Stimulated activated CD8-positive, alpha-beta memory T cell treated with anti-CD3 and anti-CD28 coated beads, Interleukin-4, amount 100 ng/mL, for 48 hours (primary cell): ENCODE measurements around the gene COL1A2.

Experiments
- DNase-seq: peaks from one replicate; pipeline ENCODE4 v3.0.0-alpha.2; 2020

Gene COL1A2

GRCh38 chr7:94386416-94386815 is 8.3 kb upstream of the COL1A2 start:
- DNase-seq: no peak

DNA sequence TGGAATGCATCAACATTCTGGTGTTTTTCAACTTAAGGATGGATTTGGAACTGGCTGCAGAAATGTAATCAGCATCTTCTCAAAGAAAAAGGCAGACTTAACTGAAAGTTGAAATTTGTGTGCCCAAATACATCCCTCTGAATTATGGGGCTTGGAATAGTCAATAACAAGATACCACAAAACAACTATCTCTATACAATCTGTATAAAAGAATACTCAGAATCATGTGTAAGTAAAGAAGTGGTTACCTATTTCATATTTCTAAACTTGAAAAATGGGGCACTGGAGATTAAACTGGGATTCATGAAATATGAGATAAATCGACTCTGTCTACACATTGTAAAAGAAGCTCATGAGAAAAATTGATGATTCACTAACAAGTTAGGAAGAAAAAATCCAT is 6.2 kb upstream of the COL1A2 start:
- DNase-seq: no peak

GRCh38 chr7:94389381-94389780 is 5.3 kb upstream of the COL1A2 start:
- DNase-seq: no peak

- DNase-seq: no peak
These were observed 2.8 kb upstream of the COL1A2 start for GRCh38 chr7:94391726-94392392.

GRCh38 chr7:94392393-94392786 is 2.3 kb upstream of the COL1A2 start:
- no peak for DNase-seq

- DNase-seq: no peak
These were observed 1.2 kb upstream of the COL1A2 start for GRCh38 chr7:94393246-94394108.

DNA sequence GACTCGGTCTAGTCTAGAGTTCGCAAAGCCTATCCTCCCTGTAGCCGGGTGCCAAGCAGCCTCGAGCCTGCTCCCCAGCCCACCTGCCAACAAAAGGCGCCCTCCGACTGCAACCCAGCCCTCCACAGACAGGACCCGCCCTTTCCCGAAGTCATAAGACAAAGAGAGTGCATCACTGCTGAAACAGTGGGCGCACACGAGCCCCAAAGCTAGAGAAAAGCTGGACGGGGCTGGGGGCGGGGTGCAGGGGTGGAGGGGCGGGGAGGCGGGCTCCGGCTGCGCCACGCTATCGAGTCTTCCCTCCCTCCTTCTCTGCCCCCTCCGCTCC is 622 bp upstream of the COL1A2 start:
- DNase-seq: no peak

DNA sequence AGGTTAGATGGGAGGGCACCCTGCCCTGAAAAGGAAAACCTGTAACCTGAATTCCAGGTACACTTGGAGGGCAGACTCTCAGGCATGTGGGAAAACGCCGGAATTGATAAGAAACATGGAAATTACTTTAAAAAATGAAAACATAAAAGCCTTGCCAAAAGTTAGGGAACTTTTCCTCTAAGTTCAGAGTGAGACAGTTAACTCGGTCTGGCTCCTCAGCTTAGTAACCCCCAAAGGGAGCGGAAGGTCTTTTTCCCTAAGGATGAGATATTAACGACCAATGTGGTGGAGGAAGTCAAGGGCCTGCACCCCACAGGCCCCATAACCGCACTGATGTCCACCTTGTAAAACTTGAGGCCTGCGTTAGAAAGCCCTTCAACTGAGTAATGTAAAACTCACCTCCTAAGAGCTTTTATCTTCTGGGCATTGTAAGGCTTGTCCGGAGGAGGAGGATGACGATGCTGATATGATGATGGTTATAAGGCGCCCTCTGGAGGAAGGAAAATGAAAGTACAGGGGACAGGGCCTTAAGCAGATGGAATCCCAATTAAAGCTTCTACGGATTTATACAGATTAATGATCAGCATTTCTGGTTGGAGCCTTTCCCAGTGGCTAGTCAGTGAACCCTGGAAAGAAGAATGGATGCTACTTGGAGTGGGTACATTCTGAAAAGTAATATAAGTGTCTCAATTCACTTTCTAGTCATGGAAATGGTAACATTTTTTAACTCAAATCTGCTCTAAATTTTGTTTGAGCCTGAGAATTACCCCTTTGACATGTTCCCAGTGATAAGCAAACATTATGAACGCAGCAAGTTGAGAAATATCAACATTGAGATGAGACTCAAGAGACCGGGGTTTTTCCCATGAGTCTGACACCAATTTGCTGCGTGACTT is 694 bp downstream of the COL1A2 start:
- DNase-seq: no peak

- DNase-seq: no peak
These were observed 1.3 kb downstream of the COL1A2 start for GRCh38 chr7:94396037-94396431.

GRCh38 chr7:94396596-94396995 is 1.9 kb downstream of the COL1A2 start:
- no peak for DNase-seq

GRCh38 chr7:94397722-94398121 is 3.0 kb downstream of the COL1A2 start:
- DNase-seq: no peak

GRCh38 chr7:94398841-94399240 is 4.1 kb downstream of the COL1A2 start:
- no peak for DNase-seq

DNA sequence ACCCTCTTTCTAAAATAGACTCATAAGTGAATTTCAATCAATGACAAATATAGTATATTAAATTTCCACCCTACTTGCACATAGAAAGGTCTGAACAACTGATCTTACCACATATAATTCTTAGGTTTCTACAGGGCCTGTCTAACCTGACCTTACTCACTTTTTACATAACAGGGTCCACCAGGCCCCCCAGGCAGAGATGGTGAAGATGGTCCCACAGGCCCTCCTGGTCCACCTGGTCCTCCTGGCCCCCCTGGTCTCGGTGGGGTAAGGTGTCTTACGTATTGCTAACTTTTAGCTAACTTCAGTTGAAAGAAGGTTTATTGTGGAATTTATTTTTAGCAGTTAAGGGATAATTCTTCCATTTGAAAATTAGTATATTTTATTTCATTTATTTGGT is 5.3 kb downstream of the COL1A2 start:
- no peak for DNase-seq

DNA sequence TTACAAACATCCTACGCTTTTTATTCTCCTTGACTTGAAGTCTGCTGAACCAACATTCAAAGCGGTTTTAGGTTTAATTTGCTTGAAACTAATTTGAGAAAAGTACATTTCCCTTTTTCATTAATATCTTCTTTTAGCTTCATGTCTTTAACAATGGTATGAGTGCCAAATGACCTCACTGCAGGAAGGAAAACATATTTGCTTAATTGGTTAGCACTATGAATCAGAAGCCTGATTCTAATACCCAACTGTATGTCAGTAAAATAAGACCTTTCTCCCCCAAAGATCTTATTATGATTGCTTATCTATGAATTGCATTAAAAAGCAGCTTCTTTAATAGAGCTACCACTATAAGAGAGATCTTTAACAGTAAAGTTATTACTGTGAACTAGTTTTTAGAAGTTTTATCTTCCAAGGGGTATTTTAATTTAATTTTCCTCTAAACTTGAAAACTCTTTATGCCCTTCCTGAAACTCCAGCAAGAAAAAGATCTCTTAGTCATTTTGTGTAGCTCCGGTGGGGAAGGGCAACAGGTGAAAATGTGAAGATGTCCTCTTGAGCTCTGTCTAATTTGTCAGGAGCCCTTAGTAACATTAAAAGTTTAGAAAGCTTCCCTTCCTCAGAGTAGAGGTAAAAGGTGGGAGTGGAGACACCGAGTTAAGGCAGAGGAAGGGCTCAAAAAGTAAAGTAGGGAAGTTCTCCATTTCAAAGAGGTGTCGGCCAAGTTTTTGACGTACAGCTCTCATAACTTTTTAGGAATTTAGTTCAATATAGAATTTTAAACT is 6.1 kb downstream of the COL1A2 start:
- DNase-seq: no peak

GRCh38 chr7:94401428-94401814 is 6.7 kb downstream of the COL1A2 start:
- no peak for DNase-seq

GRCh38 chr7:94403546-94403945 is 8.9 kb downstream of the COL1A2 start:
- DNase-seq: no peak

DNA sequence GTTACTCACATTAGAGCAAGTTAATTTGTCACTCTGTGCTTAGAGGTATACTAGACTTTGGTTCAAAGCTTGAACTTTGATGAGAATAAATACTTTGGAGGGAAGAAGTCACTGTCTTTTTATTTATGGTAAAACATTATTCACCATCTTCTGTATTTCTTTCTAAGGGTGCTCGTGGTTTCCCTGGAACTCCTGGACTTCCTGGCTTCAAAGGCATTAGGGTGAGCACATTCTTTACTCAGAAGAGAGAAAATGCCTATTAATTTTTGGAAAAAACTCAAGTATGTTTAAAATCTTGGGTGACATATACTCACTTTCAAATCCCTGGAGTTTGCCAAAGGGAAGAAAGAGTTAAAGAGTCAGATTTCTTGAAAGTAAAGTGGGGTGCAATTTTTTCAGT is 10.8 kb downstream of the COL1A2 start:
- DNase-seq: no peak

GRCh38 chr7:94406696-94407095 is 12.0 kb downstream of the COL1A2 start:
- no peak for DNase-seq

DNA sequence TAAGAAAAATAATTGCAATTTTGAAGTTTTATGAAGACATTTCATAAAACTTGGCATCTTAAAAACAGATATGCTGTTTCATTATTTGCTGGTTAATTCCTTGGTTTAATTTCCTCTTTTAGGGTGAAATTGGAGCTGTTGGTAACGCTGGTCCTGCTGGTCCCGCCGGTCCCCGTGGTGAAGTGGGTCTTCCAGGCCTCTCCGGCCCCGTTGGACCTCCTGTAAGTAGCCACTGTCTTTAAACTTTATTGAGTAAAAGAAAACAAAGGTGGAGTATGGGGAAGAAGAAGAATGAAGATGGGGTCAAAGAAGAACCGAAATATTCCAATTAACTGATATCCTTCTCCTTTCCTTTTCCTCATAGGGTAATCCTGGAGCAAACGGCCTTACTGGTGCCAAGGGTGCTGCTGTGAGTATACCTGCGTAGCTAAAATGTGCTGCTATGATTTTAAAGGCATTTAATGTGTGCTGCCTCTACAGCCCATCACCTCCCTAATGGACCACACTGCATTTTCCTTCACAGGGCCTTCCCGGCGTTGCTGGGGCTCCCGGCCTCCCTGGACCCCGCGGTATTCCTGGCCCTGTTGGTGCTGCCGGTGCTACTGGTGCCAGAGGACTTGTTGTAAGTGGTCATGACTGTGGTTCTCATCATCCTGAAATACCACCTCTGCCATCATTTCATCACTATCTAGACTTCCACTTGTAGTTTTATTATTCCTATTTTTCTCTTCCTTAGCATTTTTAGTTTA is 14.7 kb downstream of the COL1A2 start:
- no peak for DNase-seq

DNA sequence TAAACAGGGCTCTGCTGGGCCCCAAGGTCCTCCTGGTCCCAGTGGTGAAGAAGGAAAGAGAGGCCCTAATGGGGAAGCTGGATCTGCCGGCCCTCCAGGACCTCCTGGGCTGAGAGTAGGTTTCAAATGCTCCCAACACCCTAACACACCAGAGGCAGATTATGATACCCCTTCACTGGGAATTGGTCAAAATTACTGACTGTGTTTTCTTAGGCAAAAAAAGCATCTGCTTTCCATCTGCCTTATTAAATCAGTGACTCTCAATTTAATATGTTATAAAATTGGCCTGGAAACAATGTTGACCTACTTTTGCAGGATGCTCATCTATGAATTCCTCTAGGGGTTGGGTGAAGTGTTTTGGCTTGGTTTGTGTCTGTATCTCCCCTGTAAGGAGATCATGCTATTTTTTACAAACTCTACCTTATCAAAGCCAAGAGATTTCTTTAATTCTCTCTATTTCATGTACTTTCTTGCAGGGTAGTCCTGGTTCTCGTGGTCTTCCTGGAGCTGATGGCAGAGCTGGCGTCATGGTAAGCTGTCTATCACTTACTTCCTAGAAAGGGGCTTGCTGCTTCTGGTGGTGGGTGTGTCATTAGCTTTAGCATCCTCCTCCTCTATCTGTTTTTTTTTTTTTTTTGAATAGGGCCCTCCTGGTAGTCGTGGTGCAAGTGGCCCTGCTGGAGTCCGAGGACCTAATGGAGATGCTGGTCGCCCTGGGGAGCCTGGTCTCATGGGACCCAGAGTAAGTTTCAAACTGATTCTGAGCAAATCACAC is 15.9 kb downstream of the COL1A2 start:
- DNase-seq: no peak

GRCh38 chr7:94411188-94411466 is 16.4 kb downstream of the COL1A2 start:
- DNase-seq: no peak
